MM.1S (cell line): ENCODE data around the gene CTAGE9.

Source experiments
- DNase-seq: peaks from one replicate; pipeline ENCODE4 v3.0.0-alpha.2; 2015
- H2AFZ ChIP-seq: fragments of 300-600 bp; sonication (generic); 2 replicates; pipeline ENCODE4 v1.6.0; 2016; ENCODE audit warnings: antibody characterized with exemption, low read length
- H3F3A ChIP-seq: fragments of 300-600 bp; sonication (generic); 2 replicates; pipeline ENCODE4 v1.6.1; 2016; ENCODE audit warnings: mild to moderate bottlenecking, antibody characterized with exemption, low read length, moderate library complexity, mixed read lengths; ENCODE audit not compliant: insufficient read depth
- H3K27ac ChIP-seq: fragments of 300-600 bp; sonication (generic); 2 replicates; pipeline ENCODE4 v1.5.1; 2016; ENCODE audit warnings: mild to moderate bottlenecking, low read length
- H3K27me3 ChIP-seq: fragments of 300-600 bp; sonication (generic); replicated peaks from 2 replicates; pipeline ENCODE4 v1.6.0; 2016; ENCODE audit warnings: low read length; ENCODE audit not compliant: insufficient read depth
- H3K36me3 ChIP-seq: fragments of 300-600 bp; sonication (generic); replicated peaks from 2 replicates; pipeline ENCODE4 v1.6.1; 2016; ENCODE audit warnings: mild to moderate bottlenecking, low read length, mixed read lengths; ENCODE audit not compliant: insufficient read depth
- H3K4me1 ChIP-seq: fragments of 300-600 bp; sonication (generic); 2 replicates; pipeline ENCODE4 v1.6.1; 2016; ENCODE audit warnings: low read length, mixed read lengths
- H3K4me2 ChIP-seq: fragments of 300-600 bp; sonication (generic); 2 replicates; pipeline ENCODE4 v1.6.0; 2016; ENCODE audit warnings: low read depth, low read length
- H3K4me3 ChIP-seq: fragments of 300-600 bp; sonication (generic); 2 replicates; pipeline ENCODE4 v1.5.1; 2016; ENCODE audit warnings: low read length, mixed read lengths
- H3K79me2 ChIP-seq: fragments of 300-600 bp; sonication (generic); 2 replicates; pipeline ENCODE4 v1.6.1; 2016; ENCODE audit warnings: mixed run types, low read length, mixed read lengths
- H3K9ac ChIP-seq: fragments of 300-600 bp; sonication (generic); 2 replicates; pipeline ENCODE4 v1.6.1; 2016; ENCODE audit warnings: low read length, mixed read lengths
- H3K9me2 ChIP-seq: fragments of 300-600 bp; sonication (generic); replicated peaks from 2 replicates; pipeline ENCODE4 v1.6.1; 2016; ENCODE audit warnings: mild to moderate bottlenecking, low read length, mixed read lengths; ENCODE audit not compliant: insufficient read depth
- H3K9me3 ChIP-seq: fragments of 300-600 bp; sonication (generic); replicated peaks from 2 replicates; pipeline ENCODE4 v1.6.1; 2016; ENCODE audit warnings: mild to moderate bottlenecking, low read length, mixed read lengths; ENCODE audit not compliant: insufficient read depth
- H4K20me1 ChIP-seq: fragments of 300-600 bp; sonication (generic); 2 replicates; pipeline ENCODE4 v1.6.1; 2016; ENCODE audit warnings: mild to moderate bottlenecking, low read length, moderate library complexity, mixed read lengths; ENCODE audit not compliant: insufficient read depth
- CTCF ChIP-seq: fragments of 300-600 bp; sonication (generic); IDR thresholded peaks from 2 replicates; pipeline ENCODE4 v1.5.1; 2016; ENCODE audit warnings: antibody characterized with exemption, low read length, mixed read lengths
- EZH2 ChIP-seq: fragments of 300-600 bp; sonication (generic); optimal IDR thresholded peaks from 2 replicates; pipeline ENCODE3; 2017; ENCODE audit warnings: low read depth, mild to moderate bottlenecking, antibody characterized with exemption, low read length, mixed read lengths
- EZH2phosphoT487 ChIP-seq: fragments of 300-600 bp; sonication (generic); IDR thresholded peaks from 2 replicates; pipeline ENCODE4 v1.6.1; 2018; ENCODE audit warnings: antibody characterized with exemption, low read length

CTAGE9 gene

DNA sequence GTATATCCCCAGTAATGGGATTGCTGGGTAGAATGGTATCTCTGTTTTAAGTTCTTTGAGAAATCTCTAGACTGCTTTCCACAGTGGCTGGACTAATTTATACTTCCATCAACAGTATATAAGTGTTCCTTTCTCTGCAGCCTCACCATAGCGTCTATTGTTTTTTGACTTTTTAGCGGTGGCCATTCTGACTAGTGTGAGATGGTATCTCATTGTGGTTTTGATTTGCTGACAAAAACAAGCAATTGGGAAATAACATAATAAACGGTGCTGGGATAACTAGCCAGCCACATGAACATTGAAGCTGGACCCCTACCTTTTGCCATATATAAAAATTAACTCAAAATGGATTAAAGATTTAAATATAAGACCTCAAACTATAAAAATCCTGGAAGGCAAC, 23.8 kb downstream of the CTAGE9 start:
- TF ChIP-seq EZH2 = no peak
- TF ChIP-seq EZH2phosphoT487 = no peak
- TF ChIP-seq CTCF = no peak
- Histone ChIP-seq H3K4me3 (no peak overlapping the region), H3K36me3 (no peaks in the 10 kb centered on the region), H3K27ac (no peak overlapping the region), H3K4me1 (peaks cover 11% of the 10 kb centered on the region), H3K27me3 (peaks cover 54% of the 10 kb centered on the region), H3K4me2 (no peak overlapping the region), H2AFZ (no peak overlapping the region), H4K20me1 (no peaks in the 10 kb centered on the region; the same call in 1 of the 2 replicates), H3F3A (peaks cover 19% of the 10 kb centered on the region), H3K9ac (no peak overlapping the region), H3K9me3 (no peaks in the 10 kb centered on the region), H3K79me2 (no peaks in the 10 kb centered on the region), H3K9me2 (no peaks in the 10 kb centered on the region)
- no peak for DNase-seq

GRCh38 chr6:131685266-131685780, 25.5 kb downstream of the CTAGE9 start:
- Histone ChIP-seq H3K9me2 (no peaks in the 10 kb centered on the region), H3F3A (peaks cover 19% of the 10 kb centered on the region), H4K20me1 (no peaks in the 10 kb centered on the region; the same call in 1 of the 2 replicates), H3K4me2 (no peak overlapping the region), H3K9ac (no peak overlapping the region), H3K79me2 (no peaks in the 10 kb centered on the region), H3K4me1 (peaks cover 11% of the 10 kb centered on the region), H3K27me3 (peaks cover 39% of the 10 kb centered on the region), H2AFZ (no peak overlapping the region), H3K27ac (no peak overlapping the region), H3K36me3 (no peaks in the 10 kb centered on the region), H3K9me3 (no peaks in the 10 kb centered on the region), H3K4me3 (no peak overlapping the region)
- no peak for DNase-seq
- TF ChIP-seq EZH2phosphoT487 = no peak
- no peak for TF ChIP-seq CTCF
- TF ChIP-seq EZH2 = no peak

DNA sequence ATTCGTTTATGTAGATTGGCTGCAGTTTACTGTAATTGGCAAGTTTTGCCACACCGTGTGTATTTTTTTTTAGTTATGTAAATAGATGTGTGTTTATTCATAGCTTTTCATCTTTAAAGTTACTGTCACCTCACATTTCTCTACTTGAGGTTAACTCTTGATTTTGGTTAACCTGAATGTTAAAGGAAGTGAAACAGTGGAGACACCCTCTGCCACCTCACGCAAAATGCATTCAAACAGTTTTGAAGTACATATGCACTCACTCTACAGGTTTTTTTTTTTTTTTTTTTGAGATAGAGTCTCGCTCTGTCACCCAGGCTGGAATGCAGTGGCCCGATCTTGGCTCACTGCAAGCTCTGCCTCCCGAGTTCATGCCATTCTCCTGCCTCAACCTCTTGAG, 27.3 kb downstream of the CTAGE9 start:
- no peak overlapping the region for H3K27ac ChIP-seq
- H3K4me3 ChIP-seq = no peak overlapping the region
- TF ChIP-seq EZH2 (no peak), EZH2phosphoT487 (no peak), CTCF (no peak)
- no peaks in the 10 kb centered on the region for H4K20me1 ChIP-seq
- H3K79me2 ChIP-seq = no peaks in the 10 kb centered on the region
- peaks cover 9% of the 10 kb centered on the region for H3F3A ChIP-seq
- H3K27me3 ChIP-seq = peaks cover 27% of the 10 kb centered on the region
- no peak overlapping the region for H3K9ac ChIP-seq
- no peaks in the 10 kb centered on the region for H3K9me2 ChIP-seq
- no peak for DNase-seq
- peaks cover 5% of the 10 kb centered on the region for H3K4me1 ChIP-seq
- no peak overlapping the region for H2AFZ ChIP-seq
- no peak overlapping the region for H3K4me2 ChIP-seq
- no peaks in the 10 kb centered on the region for H3K9me3 ChIP-seq
- no peaks in the 10 kb centered on the region for H3K36me3 ChIP-seq
